WTC11 (cell line): ENCODE results near the gene TMEM158. TPM values are rescaled to one million over a fixed set of nuclear protein-coding genes. Genes with fewer than 3 reads are reported as not detected.

ENCODE experiments used
- ATAC-seq: fragments of 200-7000 bp; cut with Tn5 transposase; 2 replicates; pipeline ENCODE4 v1.10.0; 2021; ENCODE audit warnings: mild to moderate bottlenecking, moderate library complexity
- CTCF ChIA-PET: fragments of 300-600 bp; sonication (Branson Sonifier 250); formaldehyde crosslinking; loops from one replicate; lab custom pipeline; 2021; ENCODE audit warnings: antibody characterized with exemption; lab: Charles Lee
- POLR2A ChIA-PET: fragments of 350-600 bp; sonication (Branson Sonifier 250); formaldehyde crosslinking; loops from one replicate; lab custom pipeline; 2021; ENCODE audit warnings: antibody characterized with exemption; lab: Charles Lee
- DNase-seq: peaks from one replicate; pipeline ENCODE4 v3.0.0; 2021; ENCODE audit warnings: low spot score
- H3K27ac Mint-ChIP-seq: 2 replicates; pipeline ENCODE4 v1.8.0; 2021; ENCODE audit warnings: mixed read lengths
- H3K27me3 Mint-ChIP-seq: 2 replicates; pipeline ENCODE4 v1.8.0; 2021; ENCODE audit warnings: low read depth, mild to moderate bottlenecking, moderate library complexity, mixed read lengths
- H3K36me3 Mint-ChIP-seq: 2 replicates; pipeline ENCODE4 v1.8.0; 2021; ENCODE audit warnings: mixed read lengths
- H3K4me1 Mint-ChIP-seq: 2 replicates; pipeline ENCODE4 v1.8.0; 2022; ENCODE audit warnings: mixed read lengths
- H3K4me3 Mint-ChIP-seq: 2 replicates; pipeline ENCODE4 v1.8.0; 2021; ENCODE audit warnings: mild to moderate bottlenecking, moderate library complexity, mixed read lengths
- H3K9me3 Mint-ChIP-seq: 2 replicates; pipeline ENCODE4 v1.8.0; 2021; ENCODE audit warnings: mixed read lengths
- CREB1 ChIP-seq: sonication (generic); formaldehyde crosslinking; IDR thresholded peaks from 2 replicates; pipeline ENCODE4 v1.8.0; 2023; ENCODE audit warnings: mild to moderate bottlenecking, missing genetic modification reagents
- ELF4 ChIP-seq: sonication (generic); formaldehyde crosslinking; IDR thresholded peaks from 2 replicates; pipeline ENCODE4 v1.8.1; 2022; ENCODE audit warnings: low read depth, mild to moderate bottlenecking, moderate library complexity, missing genetic modification reagents
- EMX1 ChIP-seq: fragments of 250-450 bp; sonication (Bioruptor Pico); IDR thresholded peaks from 2 replicates; pipeline ENCODE4 v1.8.0; 2021; ENCODE audit warnings: mild to moderate bottlenecking
- JAZF1 ChIP-seq: fragments of 250-450 bp; sonication (Bioruptor Pico); IDR thresholded peaks from 2 replicates; pipeline ENCODE4 v1.9.0; 2021; ENCODE audit warnings: moderate library complexity, mild to moderate bottlenecking, inconsistent platforms
- KAT7 ChIP-seq: sonication (generic); formaldehyde crosslinking; IDR thresholded peaks from 2 replicates; pipeline ENCODE4 v1.8.1; 2023; ENCODE audit warnings: missing genetic modification reagents, mild to moderate bottlenecking, borderline replicate concordance
- NFE2L1 ChIP-seq: sonication (generic); formaldehyde crosslinking; IDR thresholded peaks from 2 replicates; pipeline ENCODE4 v1.8.1; 2023; ENCODE audit warnings: missing genetic modification reagents
- NR2C2 ChIP-seq: sonication (generic); formaldehyde crosslinking; IDR thresholded peaks from 2 replicates; pipeline ENCODE4 v1.8.0; 2022; ENCODE audit warnings: mild to moderate bottlenecking, missing genetic modification reagents
- NR3C1 ChIP-seq: sonication (generic); formaldehyde crosslinking; conservative IDR thresholded peaks from 2 replicates; pipeline ENCODE4 v1.8.1; 2023; ENCODE audit warnings: low read depth, mild to moderate bottlenecking, missing genetic modification reagents
- SMAD3 ChIP-seq: sonication (generic); formaldehyde crosslinking; IDR thresholded peaks from 2 replicates; pipeline ENCODE4 v1.8.0; 2022; ENCODE audit warnings: missing genetic modification reagents, mild to moderate bottlenecking, borderline replicate concordance
- TCF7 ChIP-seq: sonication (generic); formaldehyde crosslinking; IDR thresholded peaks from 2 replicates; pipeline ENCODE4 v1.8.0; 2022; ENCODE audit warnings: mild to moderate bottlenecking, low read depth, missing genetic modification reagents, moderate library complexity
- ZNF263 ChIP-seq: sonication (generic); formaldehyde crosslinking; IDR thresholded peaks from 2 replicates; pipeline ENCODE4 v1.8.1; 2022; ENCODE audit warnings: low read depth, mild to moderate bottlenecking, moderate library complexity, missing genetic modification reagents
- ZNF317 ChIP-seq: sonication (generic); formaldehyde crosslinking; IDR thresholded peaks from 2 replicates; pipeline ENCODE4 v1.8.1; 2023; ENCODE audit warnings: low read depth, mild to moderate bottlenecking, moderate library complexity, missing genetic modification reagents, borderline replicate concordance
- ZNF396 ChIP-seq: fragments of 250-450 bp; sonication (Bioruptor Pico); IDR thresholded peaks from 2 replicates; pipeline ENCODE4 v1.8.0; 2021; ENCODE audit warnings: mild to moderate bottlenecking, moderate library complexity, borderline replicate concordance
- total RNA-seq: library from RNA; stranded (reverse); gene quantifications from 3 replicates; pipeline ENCODE4 v1.2.3, GENCODE V29; 2021
- TF ChIP-seq, protein P1 (sequence below): sonication (generic); formaldehyde crosslinking; IDR thresholded peaks from 2 replicates; pipeline ENCODE4 v1.8.0; 2022; ENCODE audit warnings: mild to moderate bottlenecking, missing genetic modification reagents
- TF ChIP-seq, protein P2 (sequence below): sonication (generic); formaldehyde crosslinking; IDR thresholded peaks from 2 replicates; pipeline ENCODE4 v1.8.1; 2023; ENCODE audit warnings: mild to moderate bottlenecking, moderate library complexity, missing genetic modification reagents
- TF ChIP-seq, protein P3 (sequence below): sonication (generic); formaldehyde crosslinking; IDR thresholded peaks from 2 replicates; pipeline ENCODE4 v1.8.0; 2023; ENCODE audit warnings: mild to moderate bottlenecking, missing genetic modification reagents

TMEM158 gene
- total RNA-seq, 1 experiment from 2014 or later = 17.9 TPM

DNA sequence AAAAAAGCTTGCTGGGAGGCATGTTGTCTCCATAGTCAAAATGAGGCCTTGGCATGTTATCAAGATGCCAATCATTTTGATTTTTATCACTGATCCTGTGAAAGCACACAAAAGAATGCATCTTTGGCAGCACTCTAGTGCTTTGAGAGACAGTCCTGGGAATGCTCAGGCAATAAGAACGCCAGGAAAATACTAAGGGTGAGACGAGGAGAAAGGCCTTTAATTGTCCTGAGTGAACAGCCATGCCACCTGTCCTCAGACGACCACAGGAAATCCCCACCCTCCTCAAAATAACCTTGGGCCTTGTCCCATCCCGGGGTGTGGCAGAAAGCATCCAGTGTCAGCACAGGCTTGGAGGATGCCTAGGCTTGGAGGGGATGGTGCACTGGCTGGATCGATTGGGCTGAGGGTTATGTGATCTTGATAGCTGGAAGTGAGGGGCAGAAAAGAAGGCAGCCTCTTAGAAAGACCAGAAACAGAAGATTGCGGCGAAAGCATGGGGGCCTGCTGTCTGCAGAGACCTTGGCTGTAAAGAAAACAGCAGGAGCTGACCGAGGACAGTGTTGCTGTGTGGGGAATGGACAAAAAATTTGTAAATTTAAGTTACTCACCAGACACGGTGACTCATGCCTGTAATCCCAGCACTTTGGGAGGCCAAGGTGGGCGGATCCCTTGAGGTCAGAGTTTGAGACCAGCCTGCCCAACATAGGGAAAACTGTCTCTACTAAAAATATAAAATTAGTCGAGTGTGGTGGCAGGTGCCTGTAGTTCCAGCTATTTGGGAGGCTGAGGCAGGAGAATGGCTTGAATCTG is 7.3 kb downstream of the TMEM158 start:
- no peak for DNase-seq
- Mint-ChIP-seq H3K9me3 (no peaks in the 10 kb centered on the region), H3K36me3 (no peaks in the 10 kb centered on the region), H3K27me3 (peaks cover 8% of the 10 kb centered on the region), H3K4me1 (peaks cover 13% of the 10 kb centered on the region), H3K4me3 (no peak overlapping the region), H3K27ac (no peak overlapping the region)
- CTCF ChIA-PET = interaction anchor here (0.6 to 2.5 kb wide), 4 partner anchors 8 to 181 kb away, joined by 3 to 11 read pairs (median 5); no protein-coding TSS in a partner anchor
- POLR2A ChIA-PET = no interaction called here
- ATAC-seq = no peak
- TF ChIP-seq JAZF1 (CRISPR knock-in tag) (no peak), KAT7 (CRISPR knock-in tag) (no peak), ZNF263 (CRISPR knock-in tag) (no peak), NR3C1 (CRISPR knock-in tag) (no peak)

DNA sequence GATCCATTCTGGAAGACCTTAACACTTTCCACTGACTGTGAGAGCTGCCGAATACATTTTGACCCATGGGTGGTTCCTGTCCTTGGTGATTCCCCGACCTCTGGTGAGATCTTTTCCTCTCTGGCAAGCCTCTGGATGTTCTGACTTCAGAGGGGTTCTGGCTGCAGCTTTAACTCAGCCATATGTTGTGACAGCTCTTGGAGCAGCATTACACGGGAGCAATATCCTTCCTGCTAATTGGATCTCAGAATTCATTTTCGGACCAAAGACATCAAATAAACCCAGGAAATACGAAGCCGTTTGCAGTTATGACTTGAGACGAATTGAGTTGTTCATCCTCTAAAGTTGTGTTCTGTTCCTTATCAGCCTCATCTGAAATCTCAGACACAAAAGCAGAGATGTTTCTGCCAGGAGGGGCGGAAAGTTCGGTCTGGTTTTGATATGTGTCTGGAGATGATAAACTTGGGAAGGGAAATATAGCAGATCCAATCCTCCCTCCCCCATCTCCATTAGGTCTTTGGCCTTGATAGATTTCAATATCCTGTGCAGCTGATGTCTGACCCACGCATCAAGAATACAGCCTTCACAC is 10.0 kb downstream of the TMEM158 start:
- TF ChIP-seq NR2C2 (no peak), TCF7 (CRISPR knock-in tag) (no peak), EMX1 (CRISPR knock-in tag) (no peak)
- TF ChIP-seq, protein P1, sequence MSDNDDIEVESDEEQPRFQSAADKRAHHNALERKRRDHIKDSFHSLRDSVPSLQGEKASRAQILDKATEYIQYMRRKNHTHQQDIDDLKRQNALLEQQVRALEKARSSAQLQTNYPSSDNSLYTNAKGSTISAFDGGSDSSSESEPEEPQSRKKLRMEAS = no peak
- TF ChIP-seq, protein P2, sequence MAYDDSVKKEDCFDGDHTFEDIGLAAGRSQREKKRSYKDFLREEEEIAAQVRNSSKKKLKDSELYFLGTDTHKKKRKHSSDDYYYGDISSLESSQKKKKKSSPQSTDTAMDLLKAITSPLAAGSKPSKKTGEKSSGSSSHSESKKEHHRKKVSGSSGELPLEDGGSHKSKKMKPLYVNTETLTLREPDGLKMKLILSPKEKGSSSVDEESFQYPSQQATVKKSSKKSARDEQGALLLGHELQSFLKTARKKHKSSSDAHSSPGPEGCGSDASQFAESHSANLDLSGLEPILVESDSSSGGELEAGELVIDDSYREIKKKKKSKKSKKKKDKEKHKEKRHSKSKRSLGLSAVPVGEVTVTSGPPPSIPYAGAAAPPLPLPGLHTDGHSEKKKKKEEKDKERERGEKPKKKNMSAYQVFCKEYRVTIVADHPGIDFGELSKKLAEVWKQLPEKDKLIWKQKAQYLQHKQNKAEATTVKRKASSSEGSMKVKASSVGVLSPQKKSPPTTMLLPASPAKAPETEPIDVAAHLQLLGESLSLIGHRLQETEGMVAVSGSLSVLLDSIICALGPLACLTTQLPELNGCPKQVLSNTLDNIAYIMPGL = no peak
- TF ChIP-seq, protein P3, sequence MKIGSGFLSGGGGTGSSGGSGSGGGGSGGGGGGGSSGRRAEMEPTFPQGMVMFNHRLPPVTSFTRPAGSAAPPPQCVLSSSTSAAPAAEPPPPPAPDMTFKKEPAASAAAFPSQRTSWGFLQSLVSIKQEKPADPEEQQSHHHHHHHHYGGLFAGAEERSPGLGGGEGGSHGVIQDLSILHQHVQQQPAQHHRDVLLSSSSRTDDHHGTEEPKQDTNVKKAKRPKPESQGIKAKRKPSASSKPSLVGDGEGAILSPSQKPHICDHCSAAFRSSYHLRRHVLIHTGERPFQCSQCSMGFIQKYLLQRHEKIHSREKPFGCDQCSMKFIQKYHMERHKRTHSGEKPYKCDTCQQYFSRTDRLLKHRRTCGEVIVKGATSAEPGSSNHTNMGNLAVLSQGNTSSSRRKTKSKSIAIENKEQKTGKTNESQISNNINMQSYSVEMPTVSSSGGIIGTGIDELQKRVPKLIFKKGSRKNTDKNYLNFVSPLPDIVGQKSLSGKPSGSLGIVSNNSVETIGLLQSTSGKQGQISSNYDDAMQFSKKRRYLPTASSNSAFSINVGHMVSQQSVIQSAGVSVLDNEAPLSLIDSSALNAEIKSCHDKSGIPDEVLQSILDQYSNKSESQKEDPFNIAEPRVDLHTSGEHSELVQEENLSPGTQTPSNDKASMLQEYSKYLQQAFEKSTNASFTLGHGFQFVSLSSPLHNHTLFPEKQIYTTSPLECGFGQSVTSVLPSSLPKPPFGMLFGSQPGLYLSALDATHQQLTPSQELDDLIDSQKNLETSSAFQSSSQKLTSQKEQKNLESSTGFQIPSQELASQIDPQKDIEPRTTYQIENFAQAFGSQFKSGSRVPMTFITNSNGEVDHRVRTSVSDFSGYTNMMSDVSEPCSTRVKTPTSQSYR (CRISPR knock-in tag) = no peak
- ChIA-PET CTCF (interaction anchor here (1.3 to 1.8 kb wide), 2 partner anchors 176 to 178 kb away, joined by 5 read pairs; no protein-coding TSS in a partner anchor), POLR2A (no interaction called here)
- Mint-ChIP-seq H3K9me3 (no peaks in the 10 kb centered on the region), H3K36me3 (no peaks in the 10 kb centered on the region), H3K4me1 (peaks cover 9% of the 10 kb centered on the region), H3K27ac (no peak overlapping the region), H3K4me3 (no peak overlapping the region), H3K27me3 (peaks cover 4% of the 10 kb centered on the region)
- ATAC-seq (no peak), DNase-seq (no peak)

DNA sequence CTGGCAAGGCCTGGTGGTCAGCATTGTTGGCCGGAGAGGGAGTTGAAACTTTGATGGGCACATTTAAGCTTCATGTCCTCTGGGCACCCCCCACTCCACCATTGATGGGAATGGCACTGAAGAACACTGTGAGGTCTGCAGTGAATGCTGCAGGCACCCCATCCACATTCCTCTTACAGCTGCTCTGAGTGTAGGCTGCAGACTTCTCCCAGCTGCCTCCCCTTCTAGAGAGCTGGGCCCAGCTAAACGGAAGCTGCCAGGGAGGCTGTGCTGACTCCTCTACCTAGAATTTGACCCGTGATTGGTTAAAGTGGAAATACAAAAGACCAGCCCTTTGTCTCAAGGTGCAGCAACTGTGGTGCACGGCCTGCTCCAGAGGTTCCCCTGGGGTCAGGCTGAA is 10.6 kb downstream of the TMEM158 start:
- Mint-ChIP-seq H3K4me3 (no peak overlapping the region), H3K36me3 (no peaks in the 10 kb centered on the region), H3K9me3 (no peaks in the 10 kb centered on the region), H3K27ac (no peak overlapping the region), H3K4me1 (peaks cover 9% of the 10 kb centered on the region), H3K27me3 (peaks cover 4% of the 10 kb centered on the region)
- ChIA-PET POLR2A (no interaction called here), CTCF (interaction anchor here (0.7 to 1.3 kb wide), 2 partner anchors 10 to 175 kb away, joined by 3 to 5 read pairs; no protein-coding TSS in a partner anchor)
- ATAC-seq (no peak), DNase-seq (no peak)
- TF ChIP-seq SMAD3 (CRISPR knock-in tag) (no peak), ZNF317 (no peak), ELF4 (CRISPR knock-in tag) (no peak), CREB1 (CRISPR knock-in tag) (no peak), ZNF396 (CRISPR knock-in tag) (no peak), NFE2L1 (CRISPR knock-in tag) (no peak)
